Stimulated activated naive B cell treated with anti-CD40 and anti-IgM and Interleukin-4, amounts not matched to agents 10 μg/mL and 1 μg/mL and 100 μg/mL, for 72 hours (primary cell): ENCODE results near the gene FRS2.
"Not testable (repeated sequence)": the region's sequence is repeated elsewhere in the genome, so short reads cannot be mapped to it uniquely, and the experiment has no call there.

Experiments
- ATAC-seq, 2 donors: fragments of 150-1000 bp; cut with Tn5 transposase; replicated peaks; 2 replicates each; pipeline ENCODE4 v1.10.0; 2021; ENCODE audit warnings: moderate library complexity in 1 of 2
- DNase-seq: peaks from one replicate; pipeline ENCODE4 v3.0.0; 2021
- H3K27ac Mint-ChIP-seq: one replicate; pipeline ENCODE4 v1.8.0; 2022; ENCODE audit warnings: mild to moderate bottlenecking, mixed read lengths
- H3K27me3 Mint-ChIP-seq, 2 donors: one replicate each; pipeline ENCODE4 v1.8.0; 2022; ENCODE audit warnings: mixed read lengths in 2 of 2
- H3K36me3 Mint-ChIP-seq, 2 donors: one replicate each; pipeline ENCODE4 v1.8.0; 2022; ENCODE audit warnings: mixed read lengths in 2 of 2, mild to moderate bottlenecking in 1 of 2
- H3K4me1 Mint-ChIP-seq, 2 donors: one replicate each; pipeline ENCODE4 v1.8.0; 2022; ENCODE audit warnings: mixed read lengths in 2 of 2, mild to moderate bottlenecking in 1 of 2
- H3K4me3 Mint-ChIP-seq, 2 donors: one replicate each; pipeline ENCODE4 v1.8.0; 2022; ENCODE audit warnings: mild to moderate bottlenecking in 2 of 2, mixed read lengths in 2 of 2, moderate library complexity in 1 of 2
- H3K9me3 Mint-ChIP-seq, 2 donors: one replicate each; pipeline ENCODE4 v1.8.0; 2022; ENCODE audit warnings: mixed read lengths in 2 of 2, mild to moderate bottlenecking in 1 of 2

The FRS2 gene

GRCh38 chr12:69442894-69443293 is 27.3 kb upstream of the FRS2 start:
- H3K4me3 Mint-ChIP-seq: no peak overlapping the region
- no peaks in the 10 kb centered on the region for H3K4me1 Mint-ChIP-seq
- H3K9me3 Mint-ChIP-seq: no peaks in the 10 kb centered on the region
- H3K36me3 Mint-ChIP-seq: no peaks in the 10 kb centered on the region
- DNase-seq (no peak), ATAC-seq (no peak)
- H3K27ac Mint-ChIP-seq: no peak overlapping the region
- H3K27me3 Mint-ChIP-seq: no peaks in the 10 kb centered on the region

- DNase-seq (no peak), ATAC-seq (no peak)
- Mint-ChIP-seq H3K36me3 (no peaks in the 10 kb centered on the region), H3K4me1 (no peaks in the 10 kb centered on the region), H3K4me3 (no peak overlapping the region), H3K9me3 (no peaks in the 10 kb centered on the region), H3K27me3 (no peaks in the 10 kb centered on the region), H3K27ac (no peak overlapping the region)
Measured at GRCh38 chr12:69443916-69444315, 26.3 kb upstream of the FRS2 start.

GRCh38 chr12:69447892-69448291 is 22.3 kb upstream of the FRS2 start:
- no peak for ATAC-seq
- H3K4me1 Mint-ChIP-seq: no peaks in the 10 kb centered on the region
- DNase-seq: no peak
- H3K27me3 Mint-ChIP-seq: no peaks in the 10 kb centered on the region
- no peaks in the 10 kb centered on the region for H3K36me3 Mint-ChIP-seq
- H3K27ac Mint-ChIP-seq: no peak overlapping the region
- H3K9me3 Mint-ChIP-seq: no peaks in the 10 kb centered on the region
- H3K4me3 Mint-ChIP-seq: no peak overlapping the region

GRCh38 chr12:69452598-69453132 is 17.5 kb upstream of the FRS2 start:
- H3K4me1 Mint-ChIP-seq, ATAC-seq, DNase-seq, H3K9me3 Mint-ChIP-seq, H3K27me3 Mint-ChIP-seq, H3K27ac Mint-ChIP-seq, H3K4me3 Mint-ChIP-seq, H3K36me3 Mint-ChIP-seq: not testable (repeated sequence)

- Mint-ChIP-seq H3K4me1 (no peaks in the 10 kb centered on the region), H3K27me3 (no peaks in the 10 kb centered on the region), H3K4me3 (no peak overlapping the region), H3K27ac (no peak overlapping the region), H3K9me3 (no peaks in the 10 kb centered on the region), H3K36me3 (no peaks in the 10 kb centered on the region)
- DNase-seq (no peak), ATAC-seq (no peak)
Measured at GRCh38 chr12:69456239-69456638, 13.9 kb upstream of the FRS2 start.

GRCh38 chr12:69457433-69457832 is 12.8 kb upstream of the FRS2 start:
- Mint-ChIP-seq H3K4me3 (no peak overlapping the region), H3K4me1 (no peaks in the 10 kb centered on the region), H3K9me3 (no peaks in the 10 kb centered on the region), H3K27ac (no peak overlapping the region), H3K36me3 (no peaks in the 10 kb centered on the region), H3K27me3 (no peaks in the 10 kb centered on the region)
- DNase-seq (no peak), ATAC-seq (no peak)

GRCh38 chr12:69459477-69459876 is 10.7 kb upstream of the FRS2 start:
- ATAC-seq (no peak), DNase-seq (no peak)
- Mint-ChIP-seq H3K27me3 (no peaks in the 10 kb centered on the region), H3K4me3 (no peak overlapping the region), H3K27ac (no peak overlapping the region), H3K9me3 (no peaks in the 10 kb centered on the region), H3K4me1 (peaks cover 0 to 2% of the 10 kb centered on the region in 2 donors), H3K36me3 (no peaks in the 10 kb centered on the region)

- H3K4me3 Mint-ChIP-seq: no peak overlapping the region
- no peak for DNase-seq
- peaks cover 16 to 25% of the 10 kb centered on the region in 2 donors for H3K4me1 Mint-ChIP-seq
Measured at GRCh38 chr12:69464428-69464827, 5.8 kb upstream of the FRS2 start.

GRCh38 chr12:69466867-69467266 is 3.3 kb upstream of the FRS2 start:
- Mint-ChIP-seq H3K27ac (peak overlapping the region; percentile 77), H3K4me1 (peaks cover 22 to 44% of the 10 kb centered on the region in 2 donors), H3K36me3 (peaks cover 0 to 2% of the 10 kb centered on the region in 2 donors), H3K27me3 (no peaks in the 10 kb centered on the region), H3K9me3 (no peaks in the 10 kb centered on the region), H3K4me3 (peak overlapping the region in 1 of 2 donors; percentile 49)
- DNase-seq (no peak), ATAC-seq (no peak)

More at GRCh38 chr12:69464428-69464827, 5.8 kb upstream of the FRS2 start:
- H3K27me3 Mint-ChIP-seq: no peaks in the 10 kb centered on the region
- H3K36me3 Mint-ChIP-seq: no peaks in the 10 kb centered on the region
- no peaks in the 10 kb centered on the region for H3K9me3 Mint-ChIP-seq
- peak; percentile 66 to 78 for ATAC-seq
- no peak overlapping the region for H3K27ac Mint-ChIP-seq

- Mint-ChIP-seq H3K27me3 (no peaks in the 10 kb centered on the region), H3K27ac (peak overlapping the region; percentile 77), H3K4me1 (peaks cover 25 to 49% of the 10 kb centered on the region in 2 donors), H3K9me3 (no peaks in the 10 kb centered on the region), H3K4me3 (peak overlapping the region; percentile 8 to 49), H3K36me3 (peaks cover 0 to 2% of the 10 kb centered on the region in 2 donors)
- no peak for ATAC-seq
- DNase-seq: no peak
Measured at GRCh38 chr12:69467366-69467765, 2.8 kb upstream of the FRS2 start.

GRCh38 chr12:69468237-69469026 is 1.8 kb upstream of the FRS2 start:
- Mint-ChIP-seq H3K36me3 (peaks cover 2 to 3% of the 10 kb centered on the region in 2 donors), H3K9me3 (no peaks in the 10 kb centered on the region), H3K4me3 (no peak overlapping the region), H3K27ac (peak overlapping the region; percentile 82), H3K27me3 (no peaks in the 10 kb centered on the region), H3K4me1 (peaks cover 31 to 58% of the 10 kb centered on the region in 2 donors)
- ATAC-seq (no peak), DNase-seq (no peak)

GRCh38 chr12:69469854-69470188 is 367 bp upstream of the FRS2 start:
- Mint-ChIP-seq H3K27me3 (no peaks in the 10 kb centered on the region), H3K4me3 (peak overlapping the region; percentile 99 to 100), H3K36me3 (peaks cover 4 to 9% of the 10 kb centered on the region in 2 donors), H3K27ac (peak overlapping the region; percentile 100), H3K9me3 (no peaks in the 10 kb centered on the region), H3K4me1 (peaks cover 40 to 66% of the 10 kb centered on the region in 2 donors)
- DNase-seq (no peak), ATAC-seq (no peak)

- no peak for ATAC-seq
- Mint-ChIP-seq H3K4me1 (peaks cover 45 to 79% of the 10 kb centered on the region in 2 donors), H3K4me3 (peak overlapping the region; percentile 99 to 100), H3K27me3 (no peaks in the 10 kb centered on the region), H3K9me3 (no peaks in the 10 kb centered on the region), H3K36me3 (peaks cover 4 to 9% of the 10 kb centered on the region in 2 donors), H3K27ac (peak overlapping the region; percentile 100)
- DNase-seq: no peak
Measured at GRCh38 chr12:69471076-69471430, 865 bp downstream of the FRS2 start.

GRCh38 chr12:69471667-69472385 is 1.6 kb downstream of the FRS2 start:
- peaks cover 45 to 78% of the 10 kb centered on the region in 2 donors for H3K4me1 Mint-ChIP-seq
- no peak overlapping the region for H3K27ac Mint-ChIP-seq
- peak overlapping the region; percentile 99 to 100 for H3K4me3 Mint-ChIP-seq
- ATAC-seq (no peak), DNase-seq (no peak)
- H3K27me3 Mint-ChIP-seq: no peaks in the 10 kb centered on the region
- H3K9me3 Mint-ChIP-seq: no peaks in the 10 kb centered on the region
- peaks cover 4 to 9% of the 10 kb centered on the region in 2 donors for H3K36me3 Mint-ChIP-seq

GRCh38 chr12:69473262-69473661 is 3.1 kb downstream of the FRS2 start:
- Mint-ChIP-seq H3K4me1 (peaks cover 32 to 64% of the 10 kb centered on the region in 2 donors), H3K27me3 (no peaks in the 10 kb centered on the region), H3K27ac (no peak overlapping the region), H3K4me3 (no peak overlapping the region), H3K36me3 (peaks cover 4 to 9% of the 10 kb centered on the region in 2 donors), H3K9me3 (no peaks in the 10 kb centered on the region)
- DNase-seq (no peak), ATAC-seq (no peak)
